ENCODE measurements around the gene TXNIP.

TXNIP gene

GRCh38 chr1:146020058-146021049 lies 24.0 kb upstream of the TXNIP start:
- TF ChIP-seq CTCF (IDR thresholded peaks at IDR 0.05; ENCODE audit: control insufficient read depth, extremely low read depth, insufficient read depth), result no peak
- no peak overlapping the region for H3K4me3 ChIP-seq (ENCODE audit: low read depth, low read length)
- no peak for DNase-seq (ENCODE audit: low read depth)

- no peak overlapping the region for H3K4me3 ChIP-seq (ENCODE audit: low read depth, low read length)
- no peak for TF ChIP-seq CTCF (IDR thresholded peaks at IDR 0.05; ENCODE audit: control insufficient read depth, extremely low read depth, insufficient read depth)
- DNase-seq (ENCODE audit: low read depth), result no peak
Measured at GRCh38 chr1:146019231-146020057, 23.1 kb upstream of the TXNIP start.

- no peak for DNase-seq (ENCODE audit: low read depth)
- no peak overlapping the region for H3K4me3 ChIP-seq (ENCODE audit: low read depth, low read length)
- no peak for TF ChIP-seq CTCF (IDR thresholded peaks at IDR 0.05; ENCODE audit: control insufficient read depth, extremely low read depth, insufficient read depth)
Measured at GRCh38 chr1:146016891-146017290, 20.5 kb upstream of the TXNIP start.

GRCh38 chr1:146013559-146013922 lies 17.2 kb upstream of the TXNIP start:
- H3K4me3 ChIP-seq (ENCODE audit: low read depth, low read length), result no peak overlapping the region
- DNase-seq (ENCODE audit: low read depth), result no peak
- no peak for TF ChIP-seq CTCF (IDR thresholded peaks at IDR 0.05; ENCODE audit: control insufficient read depth, extremely low read depth, insufficient read depth)

- TF ChIP-seq CTCF (IDR thresholded peaks at IDR 0.05; ENCODE audit: control insufficient read depth, extremely low read depth, insufficient read depth), result peak; percentile 85
- H3K4me3 ChIP-seq (ENCODE audit: low read depth, low read length), result no peak overlapping the region
- DNase-seq (ENCODE audit: low read depth), result peak; percentile 83
Measured at GRCh38 chr1:146012703-146013558, 16.6 kb upstream of the TXNIP start.

GRCh38 chr1:146010126-146010738 lies 13.9 kb upstream of the TXNIP start:
- no peak overlapping the region for H3K4me3 ChIP-seq (ENCODE audit: low read depth, low read length)
- no peak for DNase-seq (ENCODE audit: low read depth)
- no peak for TF ChIP-seq CTCF (IDR thresholded peaks at IDR 0.05; ENCODE audit: control insufficient read depth, extremely low read depth, insufficient read depth)
